Activated T-cell treated with anti-CD3 and anti-CD28 coated beads, Interleukin-2, amount 50 U/mL, for 72 hours (primary cell): ENCODE measurements around the gene PEX3. TPM values are rescaled to one million over a fixed set of nuclear protein-coding genes. Genes with fewer than 3 reads are reported as not detected.
A peak's percentile ranks its signal among the peaks of the same experiment; 100 is the strongest.

ENCODE experiments used
- ATAC-seq, 2 donors: fragments of 150-1000 bp; cut with Tn5 transposase; replicated peaks in 1 of 2; 2 replicates each; pipeline ENCODE4 v1.10.0; 2021; ENCODE audit warnings: moderate library complexity in 2 of 2, mild to moderate bottlenecking in 1 of 2
- DNase-seq, 2 donors: peaks; one replicate each; pipeline ENCODE4 v3.0.0; 2021 to 2022; ENCODE audit warnings: mixed read lengths in 1 of 2
- H3K27ac Mint-ChIP-seq: one replicate; pipeline ENCODE4 v1.8.0; 2022; ENCODE audit warnings: mild to moderate bottlenecking, moderate library complexity, mixed read lengths
- H3K27me3 Mint-ChIP-seq: one replicate; pipeline ENCODE4 v1.8.0; 2022; ENCODE audit warnings: low read depth, mixed read lengths
- H3K36me3 Mint-ChIP-seq, 2 donors: one replicate each; pipeline ENCODE4 v1.8.0; 2022; ENCODE audit warnings: mixed read lengths in 2 of 2, mild to moderate bottlenecking in 1 of 2; ENCODE audit not compliant: insufficient read depth in 2 of 2
- H3K4me1 Mint-ChIP-seq: one replicate; pipeline ENCODE4 v1.8.0; 2022; ENCODE audit warnings: low read depth, mixed read lengths
- H3K4me3 Mint-ChIP-seq, 2 donors: one replicate each; pipeline ENCODE4 v1.8.0; 2022; ENCODE audit warnings: mild to moderate bottlenecking in 2 of 2, mixed read lengths in 2 of 2, moderate library complexity in 2 of 2
- H3K9me3 Mint-ChIP-seq, 2 donors: one replicate each; pipeline ENCODE4 v1.8.0; 2022; ENCODE audit warnings: mixed read lengths in 2 of 2
- total RNA-seq, 2 donors: library from RNA; stranded (reverse); gene quantifications; one replicate each; pipeline ENCODE4 v1.2.3, GENCODE V29; 2022

The PEX3 gene
- total RNA-seq, 2 donors from 2014 or later, result 24.0 to 24.3 TPM

- DNase-seq, result no peak
- H3K4me3 Mint-ChIP-seq, result peak overlapping the region; percentile 70 to 82
- H3K27me3 Mint-ChIP-seq, result no peaks in the 10 kb centered on the region
- ATAC-seq, result peak in 1 of 2 donors; percentile 10
- peak overlapping the region; percentile 0 for H3K27ac Mint-ChIP-seq
- peaks cover 0 to 2% of the 10 kb centered on the region in 2 donors for H3K36me3 Mint-ChIP-seq
- peaks cover 61% of the 10 kb centered on the region for H3K4me1 Mint-ChIP-seq
- H3K9me3 Mint-ChIP-seq, result no peaks in the 10 kb centered on the region
Measured at GRCh38 chr6:143539106-143539505, 88.5 kb downstream of the PEX3 start.

- Mint-ChIP-seq H3K36me3 (peaks cover 0 to 2% of the 10 kb centered on the region in 2 donors), H3K27me3 (no peaks in the 10 kb centered on the region), H3K4me1 (peaks cover 67% of the 10 kb centered on the region), H3K4me3 (peak overlapping the region; percentile 70 to 82), H3K9me3 (no peaks in the 10 kb centered on the region), H3K27ac (peak overlapping the region; percentile 61)
- ATAC-seq, result no peak
- no peak for DNase-seq
Measured at GRCh38 chr6:143539734-143540133, 89.1 kb downstream of the PEX3 start.

GRCh38 chr6:143540192-143540591, 89.6 kb downstream of the PEX3 start:
- DNase-seq (no peak), ATAC-seq (no peak)
- H3K27me3 Mint-ChIP-seq, result no peaks in the 10 kb centered on the region
- H3K27ac Mint-ChIP-seq, result no peak overlapping the region
- H3K36me3 Mint-ChIP-seq, result peaks cover 0 to 2% of the 10 kb centered on the region in 2 donors
- peak overlapping the region; percentile 23 to 70 for H3K4me3 Mint-ChIP-seq
- no peaks in the 10 kb centered on the region for H3K9me3 Mint-ChIP-seq
- H3K4me1 Mint-ChIP-seq, result peaks cover 71% of the 10 kb centered on the region

Other genes with a start within 250 kb of the PEX3 start
- 10 to 100 TPM; 27.3 to 29.0 TPM for gene ADAT2, start 110 bp upstream of the PEX3 start, total RNA-seq
- 10 to 100 TPM; 10.4 to 14.0 TPM for gene FUCA2, start 60.9 kb downstream of the PEX3 start, total RNA-seq
- gene PHACTR2, start 227.2 kb downstream of the PEX3 start, total RNA-seq, result 10 to 100 TPM; 24.3 to 30.6 TPM